Ishikawa (cell line): ENCODE data around the gene HTT-AS.

Experiments
- EP300 ChIP-seq: IDR thresholded peaks from 2 replicates; pipeline ENCODE4 v1.6.1; 2012; ENCODE audit warnings: borderline replicate concordance
- TF ChIP-seq, protein P1 (sequence below): IDR thresholded peaks from 2 replicates; pipeline ENCODE4 v1.6.1; 2012; ENCODE audit warnings: low read depth, mild to moderate bottlenecking
- TF ChIP-seq, protein P2 (sequence below): IDR thresholded peaks from 2 replicates; pipeline ENCODE4 v1.6.1; 2012

DNA sequence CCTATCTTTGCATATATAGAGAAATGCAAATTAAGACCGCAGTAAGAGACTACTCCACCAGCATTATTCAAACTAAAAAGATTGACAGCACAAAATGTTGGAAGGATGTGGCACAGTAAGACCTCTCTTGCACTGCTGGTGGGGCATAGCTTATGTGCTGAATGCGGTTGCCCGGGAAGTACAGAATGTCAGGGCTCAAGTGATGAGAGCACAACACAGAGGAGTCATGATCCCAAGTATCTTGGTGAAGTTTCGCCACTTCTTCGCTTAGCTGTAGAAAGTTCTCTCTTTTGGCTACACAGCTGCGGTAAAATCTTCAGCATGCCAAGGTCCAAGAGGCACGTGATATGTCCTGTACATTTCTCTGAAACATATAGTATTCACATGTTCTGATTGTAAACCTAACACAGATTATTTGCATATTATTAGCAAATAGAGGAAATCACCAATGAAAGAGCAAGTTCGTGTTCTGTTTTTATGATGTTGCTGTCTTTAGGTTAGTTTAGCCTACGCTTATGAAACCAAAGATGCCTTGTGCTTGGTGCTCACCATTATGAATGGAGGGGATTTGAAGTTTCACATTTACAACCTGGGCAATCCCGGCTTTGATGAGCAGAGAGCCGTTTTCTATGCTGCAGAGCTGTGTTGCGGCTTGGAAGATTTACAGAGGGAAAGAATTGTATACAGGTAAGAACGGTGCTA, 55.0 kb downstream of the HTT-AS start:
- TF ChIP-seq EP300, result no peak
- TF ChIP-seq, protein P1, sequence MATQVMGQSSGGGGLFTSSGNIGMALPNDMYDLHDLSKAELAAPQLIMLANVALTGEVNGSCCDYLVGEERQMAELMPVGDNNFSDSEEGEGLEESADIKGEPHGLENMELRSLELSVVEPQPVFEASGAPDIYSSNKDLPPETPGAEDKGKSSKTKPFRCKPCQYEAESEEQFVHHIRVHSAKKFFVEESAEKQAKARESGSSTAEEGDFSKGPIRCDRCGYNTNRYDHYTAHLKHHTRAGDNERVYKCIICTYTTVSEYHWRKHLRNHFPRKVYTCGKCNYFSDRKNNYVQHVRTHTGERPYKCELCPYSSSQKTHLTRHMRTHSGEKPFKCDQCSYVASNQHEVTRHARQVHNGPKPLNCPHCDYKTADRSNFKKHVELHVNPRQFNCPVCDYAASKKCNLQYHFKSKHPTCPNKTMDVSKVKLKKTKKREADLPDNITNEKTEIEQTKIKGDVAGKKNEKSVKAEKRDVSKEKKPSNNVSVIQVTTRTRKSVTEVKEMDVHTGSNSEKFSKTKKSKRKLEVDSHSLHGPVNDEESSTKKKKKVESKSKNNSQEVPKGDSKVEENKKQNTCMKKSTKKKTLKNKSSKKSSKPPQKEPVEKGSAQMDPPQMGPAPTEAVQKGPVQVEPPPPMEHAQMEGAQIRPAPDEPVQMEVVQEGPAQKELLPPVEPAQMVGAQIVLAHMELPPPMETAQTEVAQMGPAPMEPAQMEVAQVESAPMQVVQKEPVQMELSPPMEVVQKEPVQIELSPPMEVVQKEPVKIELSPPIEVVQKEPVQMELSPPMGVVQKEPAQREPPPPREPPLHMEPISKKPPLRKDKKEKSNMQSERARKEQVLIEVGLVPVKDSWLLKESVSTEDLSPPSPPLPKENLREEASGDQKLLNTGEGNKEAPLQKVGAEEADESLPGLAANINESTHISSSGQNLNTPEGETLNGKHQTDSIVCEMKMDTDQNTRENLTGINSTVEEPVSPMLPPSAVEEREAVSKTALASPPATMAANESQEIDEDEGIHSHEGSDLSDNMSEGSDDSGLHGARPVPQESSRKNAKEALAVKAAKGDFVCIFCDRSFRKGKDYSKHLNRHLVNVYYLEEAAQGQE, result no peak
- TF ChIP-seq, protein P2, sequence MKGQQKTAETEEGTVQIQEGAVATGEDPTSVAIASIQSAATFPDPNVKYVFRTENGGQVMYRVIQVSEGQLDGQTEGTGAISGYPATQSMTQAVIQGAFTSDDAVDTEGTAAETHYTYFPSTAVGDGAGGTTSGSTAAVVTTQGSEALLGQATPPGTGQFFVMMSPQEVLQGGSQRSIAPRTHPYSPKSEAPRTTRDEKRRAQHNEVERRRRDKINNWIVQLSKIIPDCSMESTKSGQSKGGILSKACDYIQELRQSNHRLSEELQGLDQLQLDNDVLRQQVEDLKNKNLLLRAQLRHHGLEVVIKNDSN, result no peak
